HEK293 (cell line): ENCODE results near the gene NELFB.
A peak's percentile ranks its signal among the peaks of the same experiment; 100 is the strongest.

Source experiments
- SALL2 ChIP-seq: fragments of 450-650 bp; formaldehyde crosslinking; IDR thresholded peaks from 2 replicates; pipeline ENCODE4 v1.5.0; 2017; ENCODE audit warnings: missing biosample characterization, mild to moderate bottlenecking, missing genetic modification characterization, borderline replicate concordance
- SCRT2 ChIP-seq: fragments of 450-650 bp; formaldehyde crosslinking; IDR thresholded peaks from 2 replicates; pipeline ENCODE4 v1.5.1; 2016; ENCODE audit warnings: missing biosample characterization, missing genetic modification characterization
- TSHZ1 ChIP-seq: fragments of 450-650 bp; formaldehyde crosslinking; IDR thresholded peaks from 2 replicates; pipeline ENCODE4 v1.5.1; 2016; ENCODE audit warnings: missing biosample characterization, missing genetic modification characterization, borderline replicate concordance
- ZBTB17 ChIP-seq: fragments of 450-650 bp; formaldehyde crosslinking; IDR thresholded peaks from 2 replicates; pipeline ENCODE4 v1.5.1; 2016; ENCODE audit warnings: missing biosample characterization, missing genetic modification characterization
- ZBTB44 ChIP-seq: fragments of 450-650 bp; IDR thresholded peaks from 2 replicates; pipeline ENCODE4 v1.5.1; 2018; ENCODE audit warnings: missing biosample characterization, mild to moderate bottlenecking, missing genetic modification characterization
- ZBTB8A ChIP-seq: fragments of 450-650 bp; formaldehyde crosslinking; IDR thresholded peaks from 2 replicates; pipeline ENCODE4 v1.5.1; 2016; ENCODE audit warnings: missing biosample characterization, missing genetic modification characterization
- ZFP69B ChIP-seq: fragments of 450-650 bp; formaldehyde crosslinking; IDR thresholded peaks from 2 replicates; pipeline ENCODE4 v1.5.1; 2016; ENCODE audit warnings: missing biosample characterization, missing genetic modification characterization
- ZNF114 ChIP-seq: fragments of 450-650 bp; formaldehyde crosslinking; IDR thresholded peaks from 2 replicates; pipeline ENCODE4 v1.5.0; 2017; ENCODE audit warnings: missing biosample characterization, missing genetic modification characterization
- ZNF140 ChIP-seq: fragments of 450-650 bp; formaldehyde crosslinking; IDR thresholded peaks from 2 replicates; pipeline ENCODE4 v1.5.1; 2016; ENCODE audit warnings: missing biosample characterization, missing genetic modification characterization
- ZNF248 ChIP-seq: fragments of 450-650 bp; formaldehyde crosslinking; IDR thresholded peaks from 2 replicates; pipeline ENCODE4 v1.5.1; 2017; ENCODE audit warnings: missing biosample characterization, missing genetic modification characterization
- ZNF394 ChIP-seq: fragments of 450-650 bp; formaldehyde crosslinking; IDR thresholded peaks from 2 replicates; pipeline ENCODE4 v1.5.1; 2016; ENCODE audit warnings: missing biosample characterization, missing genetic modification characterization, mild to moderate bottlenecking, moderate library complexity, borderline replicate concordance
- ZNF423 ChIP-seq: fragments of 450-650 bp; formaldehyde crosslinking; IDR thresholded peaks from 2 replicates; pipeline ENCODE4 v1.5.1; 2016; ENCODE audit warnings: missing biosample characterization, missing genetic modification characterization
- ZNF473 ChIP-seq: fragments of 450-650 bp; formaldehyde crosslinking; IDR thresholded peaks from 2 replicates; pipeline ENCODE4 v1.5.1; 2017; ENCODE audit warnings: missing biosample characterization, missing genetic modification characterization
- ZNF580 ChIP-seq: fragments of 450-650 bp; formaldehyde crosslinking; IDR thresholded peaks from 2 replicates; pipeline ENCODE4 v1.5.1; 2016; ENCODE audit warnings: missing biosample characterization, missing genetic modification characterization
- ZNF585B ChIP-seq: fragments of 450-650 bp; formaldehyde crosslinking; IDR thresholded peaks from 2 replicates; pipeline ENCODE4 v1.5.1; 2016; ENCODE audit warnings: missing biosample characterization, missing genetic modification characterization
- ZNF658 ChIP-seq: fragments of 450-650 bp; formaldehyde crosslinking; IDR thresholded peaks from 2 replicates; pipeline ENCODE4; 2016; ENCODE audit warnings: missing biosample characterization, missing genetic modification characterization
- TF ChIP-seq, protein P1 (sequence below): fragments of 450-650 bp; formaldehyde crosslinking; IDR thresholded peaks from 2 replicates; pipeline ENCODE4 v1.5.1; 2016; ENCODE audit warnings: missing biosample characterization, missing genetic modification characterization, borderline replicate concordance
- TF ChIP-seq, protein P2 (sequence below): fragments of 450-650 bp; formaldehyde crosslinking; IDR thresholded peaks from 2 replicates; pipeline ENCODE4 v1.5.1; 2016; ENCODE audit warnings: missing biosample characterization, missing genetic modification characterization, low read depth
- TF ChIP-seq, protein P3 (sequence below): fragments of 450-650 bp; formaldehyde crosslinking; IDR thresholded peaks from 2 replicates; pipeline ENCODE4 v1.5.1; 2016; ENCODE audit warnings: missing biosample characterization, missing genetic modification characterization
- TF ChIP-seq, protein P4 (sequence below): fragments of 450-650 bp; formaldehyde crosslinking; IDR thresholded peaks from 2 replicates; pipeline ENCODE4 v1.5.0; 2017; ENCODE audit warnings: missing biosample characterization, missing genetic modification characterization, borderline replicate concordance

NELFB gene

GRCh38 chr9:137236936-137237421 is 18.1 kb upstream of the NELFB start (continued):
- TF ChIP-seq ZBTB8A (tag by site-specific recombination) (0 out of 2 replicates have a peak, but pooled peaks have one; percentile 39), ZNF114 (tag by site-specific recombination) (no peak), SCRT2 (tag by site-specific recombination) (no peak), ZNF394 (tag by site-specific recombination) (no peak), ZNF658 (tag by site-specific recombination) (no peak), ZNF248 (tag by site-specific recombination) (no peak), ZFP69B (tag by site-specific recombination) (no peak), ZBTB17 (tag by site-specific recombination) (no peak), ZNF423 (tag by site-specific recombination) (0 out of 2 replicates have a peak, but pooled peaks have one; percentile 7), ZNF473 (no peak), ZNF140 (tag by site-specific recombination) (no peak), ZNF580 (no peak), TSHZ1 (tag by site-specific recombination) (no peak), ZBTB44 (tag by site-specific recombination) (no peak), SALL2 (no peak), ZNF585B (no peak)
- TF ChIP-seq, protein P1, sequence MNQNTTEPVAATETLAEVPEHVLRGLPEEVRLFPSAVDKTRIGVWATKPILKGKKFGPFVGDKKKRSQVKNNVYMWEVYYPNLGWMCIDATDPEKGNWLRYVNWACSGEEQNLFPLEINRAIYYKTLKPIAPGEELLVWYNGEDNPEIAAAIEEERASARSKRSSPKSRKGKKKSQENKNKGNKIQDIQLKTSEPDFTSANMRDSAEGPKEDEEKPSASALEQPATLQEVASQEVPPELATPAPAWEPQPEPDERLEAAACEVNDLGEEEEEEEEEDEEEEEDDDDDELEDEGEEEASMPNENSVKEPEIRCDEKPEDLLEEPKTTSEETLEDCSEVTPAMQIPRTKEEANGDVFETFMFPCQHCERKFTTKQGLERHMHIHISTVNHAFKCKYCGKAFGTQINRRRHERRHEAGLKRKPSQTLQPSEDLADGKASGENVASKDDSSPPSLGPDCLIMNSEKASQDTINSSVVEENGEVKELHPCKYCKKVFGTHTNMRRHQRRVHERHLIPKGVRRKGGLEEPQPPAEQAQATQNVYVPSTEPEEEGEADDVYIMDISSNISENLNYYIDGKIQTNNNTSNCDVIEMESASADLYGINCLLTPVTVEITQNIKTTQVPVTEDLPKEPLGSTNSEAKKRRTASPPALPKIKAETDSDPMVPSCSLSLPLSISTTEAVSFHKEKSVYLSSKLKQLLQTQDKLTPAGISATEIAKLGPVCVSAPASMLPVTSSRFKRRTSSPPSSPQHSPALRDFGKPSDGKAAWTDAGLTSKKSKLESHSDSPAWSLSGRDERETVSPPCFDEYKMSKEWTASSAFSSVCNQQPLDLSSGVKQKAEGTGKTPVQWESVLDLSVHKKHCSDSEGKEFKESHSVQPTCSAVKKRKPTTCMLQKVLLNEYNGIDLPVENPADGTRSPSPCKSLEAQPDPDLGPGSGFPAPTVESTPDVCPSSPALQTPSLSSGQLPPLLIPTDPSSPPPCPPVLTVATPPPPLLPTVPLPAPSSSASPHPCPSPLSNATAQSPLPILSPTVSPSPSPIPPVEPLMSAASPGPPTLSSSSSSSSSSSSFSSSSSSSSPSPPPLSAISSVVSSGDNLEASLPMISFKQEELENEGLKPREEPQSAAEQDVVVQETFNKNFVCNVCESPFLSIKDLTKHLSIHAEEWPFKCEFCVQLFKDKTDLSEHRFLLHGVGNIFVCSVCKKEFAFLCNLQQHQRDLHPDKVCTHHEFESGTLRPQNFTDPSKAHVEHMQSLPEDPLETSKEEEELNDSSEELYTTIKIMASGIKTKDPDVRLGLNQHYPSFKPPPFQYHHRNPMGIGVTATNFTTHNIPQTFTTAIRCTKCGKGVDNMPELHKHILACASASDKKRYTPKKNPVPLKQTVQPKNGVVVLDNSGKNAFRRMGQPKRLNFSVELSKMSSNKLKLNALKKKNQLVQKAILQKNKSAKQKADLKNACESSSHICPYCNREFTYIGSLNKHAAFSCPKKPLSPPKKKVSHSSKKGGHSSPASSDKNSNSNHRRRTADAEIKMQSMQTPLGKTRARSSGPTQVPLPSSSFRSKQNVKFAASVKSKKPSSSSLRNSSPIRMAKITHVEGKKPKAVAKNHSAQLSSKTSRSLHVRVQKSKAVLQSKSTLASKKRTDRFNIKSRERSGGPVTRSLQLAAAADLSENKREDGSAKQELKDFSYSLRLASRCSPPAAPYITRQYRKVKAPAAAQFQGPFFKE: no peak
- TF ChIP-seq, protein P2, sequence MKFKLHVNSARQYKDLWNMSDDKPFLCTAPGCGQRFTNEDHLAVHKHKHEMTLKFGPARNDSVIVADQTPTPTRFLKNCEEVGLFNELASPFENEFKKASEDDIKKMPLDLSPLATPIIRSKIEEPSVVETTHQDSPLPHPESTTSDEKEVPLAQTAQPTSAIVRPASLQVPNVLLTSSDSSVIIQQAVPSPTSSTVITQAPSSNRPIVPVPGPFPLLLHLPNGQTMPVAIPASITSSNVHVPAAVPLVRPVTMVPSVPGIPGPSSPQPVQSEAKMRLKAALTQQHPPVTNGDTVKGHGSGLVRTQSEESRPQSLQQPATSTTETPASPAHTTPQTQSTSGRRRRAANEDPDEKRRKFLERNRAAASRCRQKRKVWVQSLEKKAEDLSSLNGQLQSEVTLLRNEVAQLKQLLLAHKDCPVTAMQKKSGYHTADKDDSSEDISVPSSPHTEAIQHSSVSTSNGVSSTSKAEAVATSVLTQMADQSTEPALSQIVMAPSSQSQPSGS: no peak
- TF ChIP-seq, protein P3, sequence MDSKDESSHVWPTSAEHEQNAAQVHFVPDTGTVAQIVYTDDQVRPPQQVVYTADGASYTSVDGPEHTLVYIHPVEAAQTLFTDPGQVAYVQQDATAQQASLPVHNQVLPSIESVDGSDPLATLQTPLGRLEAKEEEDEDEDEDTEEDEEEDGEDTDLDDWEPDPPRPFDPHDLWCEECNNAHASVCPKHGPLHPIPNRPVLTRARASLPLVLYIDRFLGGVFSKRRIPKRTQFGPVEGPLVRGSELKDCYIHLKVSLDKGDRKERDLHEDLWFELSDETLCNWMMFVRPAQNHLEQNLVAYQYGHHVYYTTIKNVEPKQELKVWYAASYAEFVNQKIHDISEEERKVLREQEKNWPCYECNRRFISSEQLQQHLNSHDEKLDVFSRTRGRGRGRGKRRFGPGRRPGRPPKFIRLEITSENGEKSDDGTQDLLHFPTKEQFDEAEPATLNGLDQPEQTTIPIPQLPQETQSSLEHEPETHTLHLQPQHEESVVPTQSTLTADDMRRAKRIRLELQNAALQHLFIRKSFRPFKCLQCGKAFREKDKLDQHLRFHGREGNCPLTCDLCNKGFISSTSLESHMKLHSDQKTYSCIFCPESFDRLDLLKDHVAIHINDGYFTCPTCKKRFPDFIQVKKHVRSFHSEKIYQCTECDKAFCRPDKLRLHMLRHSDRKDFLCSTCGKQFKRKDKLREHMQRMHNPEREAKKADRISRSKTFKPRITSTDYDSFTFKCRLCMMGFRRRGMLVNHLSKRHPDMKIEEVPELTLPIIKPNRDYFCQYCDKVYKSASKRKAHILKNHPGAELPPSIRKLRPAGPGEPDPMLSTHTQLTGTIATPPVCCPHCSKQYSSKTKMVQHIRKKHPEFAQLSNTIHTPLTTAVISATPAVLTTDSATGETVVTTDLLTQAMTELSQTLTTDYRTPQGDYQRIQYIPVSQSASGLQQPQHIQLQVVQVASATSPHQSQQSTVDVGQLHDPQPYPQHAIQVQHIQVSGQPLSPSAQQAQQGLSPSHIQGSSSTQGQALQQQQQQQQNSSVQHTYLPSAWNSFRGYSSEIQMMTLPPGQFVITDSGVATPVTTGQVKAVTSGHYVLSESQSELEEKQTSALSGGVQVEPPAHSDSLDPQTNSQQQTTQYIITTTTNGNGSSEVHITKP (tag by site-specific recombination): no peak
- TF ChIP-seq, protein P4, sequence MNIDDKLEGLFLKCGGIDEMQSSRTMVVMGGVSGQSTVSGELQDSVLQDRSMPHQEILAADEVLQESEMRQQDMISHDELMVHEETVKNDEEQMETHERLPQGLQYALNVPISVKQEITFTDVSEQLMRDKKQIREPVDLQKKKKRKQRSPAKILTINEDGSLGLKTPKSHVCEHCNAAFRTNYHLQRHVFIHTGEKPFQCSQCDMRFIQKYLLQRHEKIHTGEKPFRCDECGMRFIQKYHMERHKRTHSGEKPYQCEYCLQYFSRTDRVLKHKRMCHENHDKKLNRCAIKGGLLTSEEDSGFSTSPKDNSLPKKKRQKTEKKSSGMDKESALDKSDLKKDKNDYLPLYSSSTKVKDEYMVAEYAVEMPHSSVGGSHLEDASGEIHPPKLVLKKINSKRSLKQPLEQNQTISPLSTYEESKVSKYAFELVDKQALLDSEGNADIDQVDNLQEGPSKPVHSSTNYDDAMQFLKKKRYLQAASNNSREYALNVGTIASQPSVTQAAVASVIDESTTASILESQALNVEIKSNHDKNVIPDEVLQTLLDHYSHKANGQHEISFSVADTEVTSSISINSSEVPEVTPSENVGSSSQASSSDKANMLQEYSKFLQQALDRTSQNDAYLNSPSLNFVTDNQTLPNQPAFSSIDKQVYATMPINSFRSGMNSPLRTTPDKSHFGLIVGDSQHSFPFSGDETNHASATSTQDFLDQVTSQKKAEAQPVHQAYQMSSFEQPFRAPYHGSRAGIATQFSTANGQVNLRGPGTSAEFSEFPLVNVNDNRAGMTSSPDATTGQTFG (tag by site-specific recombination): no peak
